Left lung (tissue), 14 donors: ENCODE data around the gene GPC3. TPM values are rescaled to one million over a fixed set of nuclear protein-coding genes. Genes with fewer than 3 reads are reported as not detected.
A peak's percentile ranks its signal among the peaks of the same experiment; 100 is the strongest.

ENCODE experiments used
- ATAC-seq: fragments of 200-7000 bp; cut with Tn5 transposase; one replicate; pipeline ENCODE4 v1.9.1; 2020; ENCODE audit warnings: moderate library complexity
- DNase-seq, 4 donors: peaks; one replicate each; pipeline ENCODE4 v3.0.0-alpha.2; 2013 to 2020
- H3K27ac ChIP-seq, 2 donors: fragments of 200-600 bp; sonication (generic) in 1 of 2; one replicate each; pipeline versions ENCODE4 v1.5.0 to v1.8.0; 2020 to 2021
- H3K27me3 ChIP-seq, 2 donors: fragments of 200-600 bp; sonication (generic) in 1 of 2; one replicate each; pipeline versions ENCODE4 v1.5.0 to v1.8.0; 2020 to 2021
- H3K36me3 ChIP-seq, 2 donors: fragments of 200-600 bp; sonication (generic) in 1 of 2; one replicate each; pipeline versions ENCODE4 v1.5.0 to v1.8.0; 2020 to 2021
- H3K4me1 ChIP-seq, 2 donors: fragments of 200-600 bp; one replicate each; pipeline ENCODE4 v1.8.0; 2021
- H3K4me3 ChIP-seq, 2 donors: fragments of 200-600 bp; sonication (generic) in 1 of 2; one replicate each; pipeline versions ENCODE4 v1.5.0 to v1.8.0; 2020 to 2021; ENCODE audit warnings: mild to moderate bottlenecking in 1 of 2
- H3K9me3 ChIP-seq, 2 donors: fragments of 200-600 bp; sonication (generic) in 1 of 2; one replicate each; pipeline versions ENCODE4 v1.5.0 to v1.8.0; 2020 to 2021
- CTCF ChIP-seq, 2 donors: fragments of 200-600 bp; sonication (generic) in 1 of 2; IDR thresholded peaks; one replicate each; pipeline versions ENCODE4 v1.5.0 to v1.8.0; 2021; ENCODE audit warnings: antibody characterized with exemption in 2 of 2
- intact Hi-C, 2 donors: fragments of 100-400 bp; cut with DNase I; formaldehyde crosslinking; loops; one replicate each; pipeline versions ENCODE4 v1.11.2 to v1.14.2; 2022
- long read RNA-seq, 12 donors: library from polyadenylated mRNA in 2 of 12; unstranded in 2 of 12; transcript quantifications; one replicate each; pipeline ENCODE4 v2.0.0 and lab custom pipeline, GENCODE V29; 2019 to 2026
- polyA plus RNA-seq, 6 donors: library from polyadenylated mRNA; unstranded; fragments of 120-200 nt; gene quantifications; one replicate each; pipeline ENCODE4 v1.2.1, GENCODE V29; 2013; ENCODE audit not compliant: insufficient read length in 6 of 6
- total RNA-seq, 2 donors: library from RNA; stranded (reverse); fragmentation: NEBNext Ultra II Directional; extraction: Animal tissue kit (Norgen Biotek cat#: 25700); gene quantifications; one replicate each; pipeline ENCODE4 v1.2.1, GENCODE V29; 2021
- donor health status: DM: no; HTN: yes; CAD: no.
- donor health status: DM: no; HTN: no; CAD: no.

GPC3 gene
- total RNA-seq (10 to 100 TPM; 42.1 to 62.6 TPM), polyA plus RNA-seq (100 to 1,000 TPM; 413 to 581 (median 481) TPM)
- long read RNA-seq, donor 1, transcript GPC3-203 (5 exons, 836 nt) = minor isoform, 8 of 414 reads
- long read RNA-seq, donor 1, transcript GPC3-201 (8 exons, 2,568 nt) = major isoform, 141 of 414 reads
- long read RNA-seq, donor 1, partial matches to known transcripts = 265 of 414 reads
- long read RNA-seq, donor 1, other reads (novel, unspliced or antisense) = 0 of 414 reads
- long read RNA-seq, donor 2, transcript GPC3-201 (8 exons, 2,568 nt) = major isoform, 134 of 349 reads
- long read RNA-seq, donor 2, partial matches to known transcripts = 212 of 349 reads
- long read RNA-seq, donor 2, other reads (novel, unspliced or antisense) = 0 of 349 reads
- long read RNA-seq, donor 3, transcript GPC3-201 (8 exons, 2,568 nt) = major isoform, 85 of 138 reads
- long read RNA-seq, donor 3, partial matches to known transcripts = 52 of 138 reads
- long read RNA-seq, donor 3, other reads (novel, unspliced or antisense) = 0 of 138 reads
- long read RNA-seq, donor 4, transcript GPC3-201 (8 exons, 2,568 nt) = major isoform, 27 of 32 reads
- long read RNA-seq, donor 4, partial matches to known transcripts = 5 of 32 reads
- long read RNA-seq, donor 4, other reads (novel, unspliced or antisense) = 0 of 32 reads
- long read RNA-seq, donor 5, transcript GPC3-201 (8 exons, 2,568 nt) = major isoform, 149 of 414 reads
- long read RNA-seq, donor 5, partial matches to known transcripts = 260 of 414 reads
- long read RNA-seq, donor 5, other reads (novel, unspliced or antisense) = 5 of 414 reads
- long read RNA-seq, donor 6, transcript GPC3-201 (8 exons, 2,568 nt) = major isoform, 115 of 233 reads
- long read RNA-seq, donor 6, partial matches to known transcripts = 118 of 233 reads
- long read RNA-seq, donor 6, other reads (novel, unspliced or antisense) = 0 of 233 reads
- long read RNA-seq, donor 7, transcript GPC3-201 (8 exons, 2,568 nt) = major isoform, 85 of 129 reads
- long read RNA-seq, donor 7, partial matches to known transcripts = 44 of 129 reads
- long read RNA-seq, donor 7, other reads (novel, unspliced or antisense) = 0 of 129 reads
- long read RNA-seq, donor 8, transcript GPC3-201 (8 exons, 2,568 nt) = major isoform, 135 of 239 reads
- long read RNA-seq, donor 8, partial matches to known transcripts = 103 of 239 reads
- long read RNA-seq, donor 8, other reads (novel, unspliced or antisense) = 0 of 239 reads
- long read RNA-seq, donor 9 = 0 reads
- long read RNA-seq, donor 10, transcript GPC3-201 (8 exons, 2,568 nt) = major isoform, 30 of 33 reads
- long read RNA-seq, donor 10, partial matches to known transcripts = 1 of 33 reads
- long read RNA-seq, donor 10, other reads (novel, unspliced or antisense) = 2 of 33 reads
- long read RNA-seq, donor 11, transcript GPC3-201 (8 exons, 2,568 nt) = major isoform, 21 of 34 reads
- long read RNA-seq, donor 11, partial matches to known transcripts = 12 of 34 reads
- long read RNA-seq, donor 11, other reads (novel, unspliced or antisense) = 0 of 34 reads
- long read RNA-seq, donor 12, transcript GPC3-201 (8 exons, 2,568 nt) = major isoform, 79 of 159 reads
- long read RNA-seq, donor 12, partial matches to known transcripts = 78 of 159 reads
- long read RNA-seq, donor 12, other reads (novel, unspliced or antisense) = 0 of 159 reads

GRCh38 chrX:133985164-133985966 is at the start of gene GPC3:
Gene GPC3, minus strand, starts transcription at chrX:133985594.
- no peaks in the 10 kb centered on the region for H3K36me3 ChIP-seq
- peaks cover 0 to 5% of the 10 kb centered on the region in 2 donors for H3K4me1 ChIP-seq
- ATAC-seq (peak; percentile 92), DNase-seq (peak in 2 of 4 donors; percentile 69 to 70)
- intact Hi-C loops = no loop called here
- H3K9me3 ChIP-seq = no peaks in the 10 kb centered on the region
- H3K4me3 ChIP-seq = peak within 1 kb of the TSS; percentile 7 to 23
- TF ChIP-seq CTCF (IDR thresholded peaks at IDR 0.05) = no peak
- H3K27ac ChIP-seq = no peak within 1 kb of the TSS
- peaks cover 18 to 39% of the 10 kb centered on the region in 2 donors for H3K27me3 ChIP-seq

- TF ChIP-seq CTCF (IDR thresholded peaks at IDR 0.05) = no peak
- Histone ChIP-seq H3K4me1 (no peaks in the 10 kb centered on the region), H3K36me3 (no peaks in the 10 kb centered on the region), H3K9me3 (no peaks in the 10 kb centered on the region), H3K27me3 (no peaks in the 10 kb centered on the region), H3K27ac (no peak overlapping the region), H3K4me3 (no peak overlapping the region)
- no peak for ATAC-seq
- intact Hi-C loops = no loop called here
- peak in 1 of 4 donors; percentile 37 for DNase-seq
These were observed 47.0 kb upstream of the GPC3 start for GRCh38 chrX:134032441-134032840.

- no peak overlapping the region for H3K27ac ChIP-seq
- DNase-seq (peak in 2 of 4 donors; percentile 39 to 64), ATAC-seq (peak; percentile 92)
- intact Hi-C loops = no loop called here
- H3K4me3 ChIP-seq = no peak overlapping the region
- H3K4me1 ChIP-seq = no peaks in the 10 kb centered on the region
- H3K9me3 ChIP-seq = no peaks in the 10 kb centered on the region
- peak in 1 of 2 donors; percentile 42 for TF ChIP-seq CTCF (IDR thresholded peaks at IDR 0.05)
- H3K27me3 ChIP-seq = no peaks in the 10 kb centered on the region
- no peaks in the 10 kb centered on the region for H3K36me3 ChIP-seq
These were observed 41.3 kb upstream of the GPC3 start for GRCh38 chrX:134026565-134027311.
